HG03558 (cell line): ENCODE results near the gene ERC2.
"Not testable (repeated sequence)": the region's sequence is repeated elsewhere in the genome, so short reads cannot be mapped to it uniquely, and the experiment has no call there.

Experiments
- ATAC-seq: cut with Tn5 transposase; IDR thresholded peaks from one replicate; pipeline ENCODE4 v1.9.1; 2021; ENCODE audit warnings: moderate number of reproducible peaks; ENCODE audit not compliant: unreplicated experiment; ENCODE audit errors: extremely low read depth

The ERC2 gene

GRCh38 chr3:55876560-55876959 lies 591.7 kb downstream of the ERC2 start:
- ATAC-seq: no peak

- ATAC-seq: no peak
These were observed 593.2 kb downstream of the ERC2 start for GRCh38 chr3:55875113-55875512.

GRCh38 chr3:55873523-55874254 lies 594.6 kb downstream of the ERC2 start:
- no peak for ATAC-seq

- ATAC-seq: no peak
These were observed 597.7 kb downstream of the ERC2 start for GRCh38 chr3:55870594-55870993.

- no peak for ATAC-seq
These were observed 599.9 kb downstream of the ERC2 start for GRCh38 chr3:55868347-55868746.

- ATAC-seq: no peak
These were observed 605.2 kb downstream of the ERC2 start for GRCh38 chr3:55863028-55863427.

GRCh38 chr3:55860049-55860721 lies 608.1 kb downstream of the ERC2 start:
- no peak for ATAC-seq

- ATAC-seq: no peak
These were observed 609.0 kb downstream of the ERC2 start for GRCh38 chr3:55859305-55859704.

GRCh38 chr3:55858727-55859126 lies 609.5 kb downstream of the ERC2 start:
- ATAC-seq: no peak

- no peak for ATAC-seq
These were observed 610.0 kb downstream of the ERC2 start for GRCh38 chr3:55858302-55858701.

- ATAC-seq: no peak
These were observed 610.6 kb downstream of the ERC2 start for GRCh38 chr3:55857633-55858032.

GRCh38 chr3:55855311-55855710 lies 613.0 kb downstream of the ERC2 start:
- ATAC-seq: no peak

GRCh38 chr3:55854494-55854893 lies 613.8 kb downstream of the ERC2 start:
- ATAC-seq: no peak

- no peak for ATAC-seq
These were observed 615.9 kb downstream of the ERC2 start for GRCh38 chr3:55852326-55852725.

GRCh38 chr3:55842204-55842603 lies 626.1 kb downstream of the ERC2 start:
- no peak for ATAC-seq

- not testable (repeated sequence) for ATAC-seq
These were observed 636.4 kb downstream of the ERC2 start for GRCh38 chr3:55831876-55832275.

GRCh38 chr3:55828712-55829111 lies 639.6 kb downstream of the ERC2 start:
- no peak for ATAC-seq

- ATAC-seq: no peak
These were observed 640.5 kb downstream of the ERC2 start for GRCh38 chr3:55827786-55828185.

- no peak for ATAC-seq
These were observed 641.4 kb downstream of the ERC2 start for GRCh38 chr3:55826731-55827496.

GRCh38 chr3:55826097-55826496 lies 642.2 kb downstream of the ERC2 start:
- no peak for ATAC-seq

- no peak for ATAC-seq
These were observed 643.9 kb downstream of the ERC2 start for GRCh38 chr3:55824406-55824805.
